GM21528 (cell line): ENCODE measurements around the gene AFP.
A peak's percentile ranks its signal among the peaks of the same experiment; 100 is the strongest.

Experiments
- ATAC-seq: cut with Tn5 transposase; IDR thresholded peaks from one replicate; pipeline ENCODE4 v1.9.1; 2021; ENCODE audit warnings: mild to moderate bottlenecking, moderate library complexity; ENCODE audit not compliant: unreplicated experiment, low FRiP score

Gene AFP

GRCh38 chr4:73436674-73437557 lies 895 bp downstream of the AFP start:
- ATAC-seq = no peak

GRCh38 chr4:73437558-73437956 lies 1.5 kb downstream of the AFP start:
- no peak for ATAC-seq

- ATAC-seq = no peak
Observed at GRCh38 chr4:73438048-73438447, 2.0 kb downstream of the AFP start.

- ATAC-seq = no peak
Observed at GRCh38 chr4:73438582-73439215, 2.7 kb downstream of the AFP start.

GRCh38 chr4:73439445-73439844 lies 3.4 kb downstream of the AFP start:
- ATAC-seq = no peak

- ATAC-seq = no peak
Observed at GRCh38 chr4:73439991-73440390, 4.0 kb downstream of the AFP start.

GRCh38 chr4:73440653-73441052 lies 4.6 kb downstream of the AFP start:
- ATAC-seq = no peak

- no peak for ATAC-seq
Observed at GRCh38 chr4:73442275-73442674, 6.3 kb downstream of the AFP start.

- ATAC-seq = no peak
Observed at GRCh38 chr4:73443224-73443623, 7.2 kb downstream of the AFP start.

GRCh38 chr4:73445383-73446335 lies 9.6 kb downstream of the AFP start:
- no peak for ATAC-seq

- ATAC-seq = peak; percentile 100
Observed at GRCh38 chr4:73446336-73446938, 10.4 kb downstream of the AFP start.

- no peak for ATAC-seq
Observed at GRCh38 chr4:73447671-73448070, 11.7 kb downstream of the AFP start.

- ATAC-seq = no peak
Observed at GRCh38 chr4:73448448-73449203, 12.6 kb downstream of the AFP start.

- no peak for ATAC-seq
Observed at GRCh38 chr4:73450398-73451004, 14.5 kb downstream of the AFP start.

GRCh38 chr4:73451404-73451803 lies 15.4 kb downstream of the AFP start:
- no peak for ATAC-seq

- no peak for ATAC-seq
Observed at GRCh38 chr4:73451981-73452747, 16.1 kb downstream of the AFP start.

- ATAC-seq = no peak
Observed at GRCh38 chr4:73452953-73453700, 17.1 kb downstream of the AFP start.

- no peak for ATAC-seq
Observed at GRCh38 chr4:73453701-73454005, 17.6 kb downstream of the AFP start.
